ENCODE data around the gene NPAS3.

The NPAS3 gene

GRCh38 chr14:33016613-33017012 is 77.9 kb downstream of the NPAS3 start:
- ATAC-seq: no peak

GRCh38 chr14:33017016-33017415 is 78.3 kb downstream of the NPAS3 start:
- no peak for ATAC-seq

- no peak for ATAC-seq
Observed at GRCh38 chr14:33019346-33019745, 80.7 kb downstream of the NPAS3 start.

DNA sequence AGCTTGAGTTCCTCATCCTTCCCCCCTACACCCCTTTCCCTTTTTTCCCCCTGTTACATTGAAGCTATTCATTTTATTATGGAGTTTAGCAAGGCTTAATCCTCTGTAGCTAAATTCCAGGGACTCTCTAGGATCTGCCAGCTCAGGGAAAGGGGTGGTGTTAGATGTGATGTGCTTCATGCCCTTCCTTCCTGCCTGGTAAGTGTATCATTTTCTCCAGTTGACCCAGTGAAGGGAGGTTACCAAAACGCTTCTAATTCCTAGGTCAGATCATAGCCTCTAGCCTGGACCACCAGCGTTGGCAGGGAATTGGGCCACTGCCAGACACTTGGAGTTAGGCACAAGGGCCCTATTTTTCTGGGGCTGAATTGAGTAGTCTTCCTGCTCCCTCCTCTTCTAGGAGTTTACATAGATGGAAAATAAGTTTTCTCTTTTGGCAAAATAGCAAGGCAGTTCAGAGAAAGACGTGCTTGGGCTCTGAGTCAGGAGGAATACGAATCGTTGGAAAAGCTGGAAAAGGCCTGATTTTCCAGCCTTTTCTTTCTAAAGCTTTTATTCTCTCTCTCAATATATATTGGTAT is 88.3 kb downstream of the NPAS3 start:
- ATAC-seq: no peak

DNA sequence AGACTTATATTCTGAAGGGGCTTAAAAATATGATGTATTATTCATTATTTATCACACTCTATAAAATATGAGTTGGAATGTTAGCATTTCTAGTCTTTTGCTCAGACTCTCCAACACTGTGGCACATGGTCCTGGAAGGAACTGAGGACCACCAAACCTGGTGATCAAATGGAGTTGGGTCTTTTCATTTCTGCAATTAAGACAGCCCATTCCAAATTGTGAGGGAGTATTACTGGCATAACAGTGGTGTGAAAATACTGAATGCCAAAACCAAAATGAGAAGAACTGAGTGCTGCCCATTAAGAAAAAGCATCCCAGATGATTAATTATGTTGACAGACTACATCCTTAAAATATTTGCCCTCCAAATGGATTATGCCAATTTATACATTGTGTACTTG is 90.8 kb downstream of the NPAS3 start:
- ATAC-seq: no peak

- ATAC-seq: no peak
Observed at GRCh38 chr14:33030386-33030785, 91.7 kb downstream of the NPAS3 start.

- no peak for ATAC-seq
Observed at GRCh38 chr14:33035416-33036194, 96.9 kb downstream of the NPAS3 start.

- ATAC-seq: no peak
Observed at GRCh38 chr14:33039311-33039710, 100.6 kb downstream of the NPAS3 start.

- peak; percentile 54 to 70 for ATAC-seq
Observed at GRCh38 chr14:33040372-33041140, 101.9 kb downstream of the NPAS3 start.

DNA sequence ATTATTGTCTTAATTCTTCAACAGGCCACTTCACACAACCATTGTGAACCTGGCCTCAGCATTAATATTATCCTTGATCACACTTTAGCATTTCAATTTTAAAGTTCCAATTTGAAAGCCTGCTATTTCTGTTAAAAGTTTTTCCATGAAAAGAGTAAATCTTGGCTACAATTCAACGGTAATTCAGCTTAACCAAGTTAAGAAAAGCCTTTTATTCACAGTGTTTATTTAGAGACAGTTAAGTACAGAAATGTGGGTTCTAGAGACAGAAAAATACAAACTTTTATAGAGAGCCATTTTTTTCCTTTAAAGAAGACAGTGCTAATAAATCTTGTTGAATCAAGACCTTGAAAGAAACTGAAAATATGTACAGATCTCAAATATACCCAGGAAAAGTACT is 103.9 kb downstream of the NPAS3 start:
- no peak for ATAC-seq

DNA sequence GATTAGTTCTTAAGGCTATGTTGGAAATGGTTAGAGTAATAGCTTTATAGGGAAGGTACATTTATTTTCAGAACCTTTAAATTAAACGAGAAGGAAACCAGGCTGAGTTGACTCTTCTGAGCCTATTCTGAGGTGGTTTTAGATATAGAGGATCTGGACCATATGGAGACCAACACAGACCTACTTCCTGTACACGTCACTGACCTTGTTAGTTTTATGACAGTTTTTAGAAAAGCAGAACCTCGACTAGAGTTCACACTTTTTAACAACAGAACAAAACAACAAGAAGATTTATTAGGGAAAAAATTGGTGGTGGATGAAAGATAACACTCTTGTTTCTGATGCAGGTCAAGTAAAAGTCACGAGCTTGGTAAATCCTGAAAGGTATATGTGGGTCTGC is 107.1 kb downstream of the NPAS3 start:
- no peak for ATAC-seq

GRCh38 chr14:33052943-33053342 is 114.3 kb downstream of the NPAS3 start:
- ATAC-seq: no peak

- ATAC-seq: no peak
Observed at GRCh38 chr14:33056213-33056612, 117.5 kb downstream of the NPAS3 start.

DNA sequence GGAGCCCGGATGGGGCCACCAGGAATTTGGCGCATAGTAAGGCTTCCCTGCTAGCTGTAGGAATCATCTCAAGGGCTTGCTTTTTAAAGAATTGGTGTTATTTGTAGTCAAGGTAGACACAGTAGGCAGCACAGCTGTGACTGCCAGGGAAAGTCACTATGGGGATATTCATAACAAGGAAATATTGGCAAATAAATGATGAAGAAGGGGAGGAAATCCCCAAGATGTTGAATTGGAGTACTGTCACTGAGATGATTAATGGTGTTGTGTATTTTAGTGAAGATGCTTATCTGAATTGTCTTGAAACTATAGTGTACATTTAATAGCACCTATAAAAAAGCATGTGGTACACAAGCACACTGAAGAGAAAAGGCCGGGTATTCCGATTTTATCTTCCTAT is 118.9 kb downstream of the NPAS3 start:
- ATAC-seq: no peak

DNA sequence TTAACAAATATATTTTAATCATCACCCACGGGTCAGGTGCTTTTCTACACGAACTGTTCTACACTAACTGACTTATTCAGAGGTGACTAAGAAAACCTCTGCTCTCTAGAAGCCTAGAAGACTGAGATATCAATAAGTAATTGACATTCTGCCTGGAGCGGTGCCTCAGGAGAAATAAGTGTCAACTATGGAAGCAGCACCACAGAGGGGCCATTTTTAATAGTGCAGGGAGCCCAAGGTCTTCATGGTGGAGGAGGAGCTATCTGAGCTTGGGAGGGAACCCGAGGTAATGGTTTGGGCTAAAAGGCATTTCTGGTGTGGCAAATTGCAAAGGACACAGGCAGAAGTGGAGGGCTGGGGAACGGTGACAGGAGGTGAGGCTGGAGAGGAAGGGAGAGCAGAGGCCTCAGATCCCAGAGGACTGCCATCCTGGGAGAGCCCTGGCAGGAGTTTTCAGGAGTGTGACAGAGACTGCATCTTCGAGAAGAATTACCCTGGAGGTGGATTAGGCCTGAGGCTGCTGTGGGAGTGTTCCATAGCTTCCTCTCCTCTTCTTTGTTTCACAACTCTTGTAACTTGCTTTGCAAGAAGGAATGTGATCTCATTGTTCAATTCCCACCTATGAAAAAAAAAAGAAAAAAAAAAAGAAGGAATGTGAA is 123.1 kb downstream of the NPAS3 start:
- ATAC-seq: no peak

GRCh38 chr14:33062476-33062875 is 123.8 kb downstream of the NPAS3 start:
- no peak for ATAC-seq

GRCh38 chr14:33062881-33063280 is 124.2 kb downstream of the NPAS3 start:
- ATAC-seq: no peak

- no peak for ATAC-seq
Observed at GRCh38 chr14:33063521-33063920, 124.8 kb downstream of the NPAS3 start.

DNA sequence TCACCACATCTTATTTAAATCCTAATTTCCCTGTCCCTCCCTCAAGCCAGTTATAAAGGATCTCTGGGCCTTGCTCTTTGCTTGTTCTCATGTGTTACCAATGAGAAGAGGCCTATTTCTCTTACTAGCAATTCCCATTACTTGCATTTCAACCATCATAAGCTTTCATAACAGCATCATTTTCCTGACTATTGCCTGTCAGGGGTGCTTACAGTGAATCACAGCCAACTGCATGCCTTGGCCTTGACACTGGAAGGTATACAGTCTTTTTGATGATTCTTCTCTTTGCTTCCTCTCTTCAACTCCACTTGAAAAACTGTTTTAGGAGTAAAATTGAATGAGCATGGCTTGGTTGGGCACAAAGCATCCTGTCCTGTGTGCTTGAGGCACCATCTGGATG is 127.0 kb downstream of the NPAS3 start:
- no peak for ATAC-seq

DNA sequence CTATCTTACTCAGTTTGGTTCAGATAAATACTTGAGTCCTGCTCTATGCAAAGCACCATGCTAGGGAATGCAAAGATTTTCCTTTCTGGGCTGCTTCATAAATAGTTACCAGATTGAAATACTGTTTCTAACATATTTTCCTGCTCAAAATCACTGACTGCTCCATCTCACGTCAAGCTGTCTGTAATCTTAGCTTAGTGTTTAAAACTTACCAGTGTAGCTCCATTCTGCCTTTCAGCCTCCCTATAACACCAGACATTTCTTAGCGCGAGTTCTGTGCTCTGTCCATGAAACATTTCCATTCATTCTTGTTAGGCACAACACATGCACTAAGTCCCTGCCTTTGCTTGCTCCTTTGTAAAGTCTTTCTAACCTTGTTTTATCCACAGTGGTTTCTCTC is 129.4 kb downstream of the NPAS3 start:
- no peak for ATAC-seq

GRCh38 chr14:33068626-33069025 is 129.9 kb downstream of the NPAS3 start:
- no peak for ATAC-seq

- no peak for ATAC-seq
Observed at GRCh38 chr14:33070475-33070874, 131.8 kb downstream of the NPAS3 start.

- ATAC-seq: no peak
Observed at GRCh38 chr14:33073023-33073422, 134.3 kb downstream of the NPAS3 start.
